H1 (cell line): ENCODE measurements around the gene DISC1. TPM values are rescaled to one million over a fixed set of nuclear protein-coding genes. Genes with fewer than 3 reads are reported as not detected.

Experiments
- CEBPB ChIP-seq: IDR thresholded peaks from 2 replicates; pipeline ENCODE4 v1.6.1; 2012; ENCODE audit warnings: low read depth, low read length
- MAX ChIP-seq: IDR thresholded peaks from 2 replicates; pipeline ENCODE4 v1.6.1; 2012; ENCODE audit warnings: inconsistent platforms
- POLR2A ChIP-seq, 2 experiments: IDR thresholded peaks; 1 replicate in 1 of 2; 2 replicates in 1 of 2; pipeline ENCODE4 v1.6.1; 2011; ENCODE audit warnings: low read depth in 2 of 2, low read length in 2 of 2, mild to moderate bottlenecking in 2 of 2; ENCODE audit errors: control extremely low read depth in 1 of 2
- RAD21 ChIP-seq, 2 experiments: IDR thresholded peaks in 1 of 2; conservative IDR thresholded peaks in 1 of 2; 2 replicates each; pipeline ENCODE4 v1.6.1; 2011; ENCODE audit warnings: low read depth in 2 of 2, low read length in 2 of 2, improper control_type of control experiment in 1 of 2, inconsistent platforms in 1 of 2, mild to moderate bottlenecking in 1 of 2, moderate library complexity in 1 of 2
- RBBP5 ChIP-seq: IDR thresholded peaks from 2 replicates; pipeline ENCODE4 v1.7.1; 2012; ENCODE audit warnings: low read depth, mild to moderate bottlenecking, inconsistent platforms, low read length, moderate library complexity, borderline replicate concordance
- SRF ChIP-seq: IDR thresholded peaks from 2 replicates; pipeline ENCODE4 v1.6.1; 2011; ENCODE audit warnings: mild to moderate bottlenecking, low read depth, low read length, moderate library complexity
- polyA plus RNA-seq, 7 experiments: library from polyadenylated mRNA; depleted of rRNA in 3 of 7; stranded (reverse) in 5 of 7; unstranded in 2 of 7; fragments of >200 nt in 5 of 7; fragments of 200-250 nt in 2 of 7; gene quantifications; 1 replicate in 5 of 7; 2 replicates in 1 of 7; 4 replicates in 1 of 7; pipeline versions ENCODE4 v1.2.1 to v1.2.3, GENCODE V29; 2011 to 2013; ENCODE audit warnings: missing spikeins in 2 of 7, mixed read lengths in 2 of 7
- total RNA-seq: library from RNA; stranded (reverse); fragmentation: NEBNext Ultra II Directional; extraction: Animal tissue kit (Norgen Biotek cat#: 25700); gene quantifications from 2 replicates; pipeline ENCODE4 v1.2.1, GENCODE V29; 2021

DISC1 gene
- total and polyA plus RNA-seq, 2 of the 8 experiments (the other 6 are each of a cell fraction or from before 2014, with no cell fraction given), result 1.1 to 3.5 TPM

DNA sequence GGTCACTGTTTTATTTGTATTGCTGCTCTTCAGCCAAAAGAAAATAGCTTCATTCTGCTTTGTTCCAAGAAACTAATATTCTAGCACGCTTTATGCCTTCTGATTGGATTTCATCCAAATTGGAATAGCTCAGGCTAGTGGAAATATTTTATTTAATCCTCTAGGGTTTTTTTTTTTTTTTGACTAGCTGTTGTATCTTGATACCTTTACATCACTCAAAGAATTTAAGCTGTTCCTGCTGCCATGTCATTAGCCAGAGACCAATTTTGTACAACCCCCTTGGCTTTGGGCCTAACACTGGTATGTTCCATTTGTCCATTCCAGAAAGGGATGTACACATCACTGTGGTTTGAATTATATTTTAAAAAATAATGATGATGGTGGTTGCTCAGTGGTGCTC, 103.0 kb downstream of the DISC1 start (continued):
- no peak for TF ChIP-seq MAX
- no peak for TF ChIP-seq CEBPB
- TF ChIP-seq RBBP5, result no peak
- no peak for TF ChIP-seq POLR2A (IDR thresholded peaks at IDR 0.05; ENCODE audit: control extremely low read depth in 1 of 2, low read depth in 2 of 2, low read length in 2 of 2)
- TF ChIP-seq RAD21 (IDR thresholded peaks at IDR 0.05 in 1 of 2, conservative IDR thresholded peaks at IDR 0.05 in 1 of 2; ENCODE audit: low read depth in 2 of 2, low read length in 2 of 2), result no peak
- no peak for TF ChIP-seq SRF
